ENCODE data around the gene PRELP.

DNA sequence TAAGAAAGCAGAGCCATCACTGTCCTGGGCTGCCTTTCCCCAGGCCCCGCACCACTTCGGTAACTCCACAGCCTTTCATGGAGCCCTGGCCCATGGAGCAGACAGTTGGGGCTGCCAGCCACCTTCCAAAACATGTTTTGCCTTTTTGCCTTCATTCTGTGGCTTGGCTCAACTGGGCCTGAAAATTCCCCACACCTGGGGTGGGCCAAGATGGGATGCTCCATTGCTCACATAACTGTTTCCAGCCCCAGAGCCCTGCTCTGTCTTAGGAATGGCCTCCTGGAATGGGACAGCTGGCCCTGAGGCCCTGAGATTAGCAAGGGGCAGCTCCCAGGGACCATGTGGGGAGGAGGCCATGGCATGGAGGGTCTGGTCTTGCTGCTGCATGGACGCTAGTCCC, 10.9 kb upstream of the PRELP start:
- no peak for TF ChIP-seq POLR2A (IDR thresholded peaks at IDR 0.05)
- TF ChIP-seq, protein P1, sequence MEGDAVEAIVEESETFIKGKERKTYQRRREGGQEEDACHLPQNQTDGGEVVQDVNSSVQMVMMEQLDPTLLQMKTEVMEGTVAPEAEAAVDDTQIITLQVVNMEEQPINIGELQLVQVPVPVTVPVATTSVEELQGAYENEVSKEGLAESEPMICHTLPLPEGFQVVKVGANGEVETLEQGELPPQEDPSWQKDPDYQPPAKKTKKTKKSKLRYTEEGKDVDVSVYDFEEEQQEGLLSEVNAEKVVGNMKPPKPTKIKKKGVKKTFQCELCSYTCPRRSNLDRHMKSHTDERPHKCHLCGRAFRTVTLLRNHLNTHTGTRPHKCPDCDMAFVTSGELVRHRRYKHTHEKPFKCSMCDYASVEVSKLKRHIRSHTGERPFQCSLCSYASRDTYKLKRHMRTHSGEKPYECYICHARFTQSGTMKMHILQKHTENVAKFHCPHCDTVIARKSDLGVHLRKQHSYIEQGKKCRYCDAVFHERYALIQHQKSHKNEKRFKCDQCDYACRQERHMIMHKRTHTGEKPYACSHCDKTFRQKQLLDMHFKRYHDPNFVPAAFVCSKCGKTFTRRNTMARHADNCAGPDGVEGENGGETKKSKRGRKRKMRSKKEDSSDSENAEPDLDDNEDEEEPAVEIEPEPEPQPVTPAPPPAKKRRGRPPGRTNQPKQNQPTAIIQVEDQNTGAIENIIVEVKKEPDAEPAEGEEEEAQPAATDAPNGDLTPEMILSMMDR (IDR thresholded peaks at IDR 0.05), result no peak

Measured in lower leg skin (tissue), 3 donors.